HFFc6 (cell line): ENCODE results near the gene B3GLCT. TPM values are rescaled to one million over a fixed set of nuclear protein-coding genes. Genes with fewer than 3 reads are reported as not detected.

ENCODE experiments used
- DNase-seq: peaks from one replicate; pipeline ENCODE4 v3.0.0-alpha.2; 2018
- H3K27ac Mint-ChIP-seq: 2 replicates; pipeline ENCODE4 v1.8.0; 2020; ENCODE audit warnings: mild to moderate bottlenecking, mixed read lengths
- H3K27me3 Mint-ChIP-seq: 2 replicates; pipeline ENCODE4 v1.8.0; 2021; ENCODE audit warnings: mild to moderate bottlenecking, moderate library complexity, mixed read lengths; ENCODE audit not compliant: insufficient read depth
- H3K36me3 Mint-ChIP-seq: 2 replicates; pipeline ENCODE4 v1.8.0; 2021; ENCODE audit warnings: low read depth, mixed read lengths
- H3K4me1 Mint-ChIP-seq: 2 replicates; pipeline ENCODE4 v1.8.0; 2020; ENCODE audit warnings: low read depth, mixed read lengths
- H3K4me3 Mint-ChIP-seq: 2 replicates; pipeline ENCODE4 v1.8.0; 2020; ENCODE audit warnings: mild to moderate bottlenecking, moderate library complexity, mixed read lengths
- H3K9me3 Mint-ChIP-seq: 2 replicates; pipeline ENCODE4 v1.8.0; 2020; ENCODE audit warnings: mild to moderate bottlenecking, mixed read lengths
- CTCF ChIP-seq: fragments of 200-600 bp; sonication (generic); IDR thresholded peaks from 2 replicates; pipeline ENCODE4 v1.5.0; 2021; ENCODE audit warnings: antibody characterized with exemption, mild to moderate bottlenecking
- total RNA-seq, 6 experiments: library from RNA; stranded (reverse); fragmentation: NEBNext Ultra II Directional; extraction: Animal tissue kit (Norgen Biotek cat#: 25700); gene quantifications; 2 replicates in 1 of 6; 3 replicates in 5 of 6; pipeline ENCODE4 v1.2.3, GENCODE V29; 2021

Gene B3GLCT
- total RNA-seq, 6 experiments from 2014 or later, result 5.0 to 7.5 (median 6.9) TPM

- Mint-ChIP-seq H3K4me3 (no peak overlapping the region), H3K4me1 (no peaks in the 10 kb centered on the region), H3K36me3 (no peaks in the 10 kb centered on the region), H3K27ac (no peak overlapping the region), H3K9me3 (no peaks in the 10 kb centered on the region), H3K27me3 (no peaks in the 10 kb centered on the region; the same call in 1 of the 2 replicates)
- no peak for TF ChIP-seq CTCF
- no peak for DNase-seq
Observed at GRCh38 chr13:31261241-31261640, 61.5 kb downstream of the B3GLCT start.

- Mint-ChIP-seq H3K36me3 (no peaks in the 10 kb centered on the region), H3K27me3 (no peaks in the 10 kb centered on the region; the same call in 1 of the 2 replicates), H3K4me3 (no peak overlapping the region), H3K4me1 (no peaks in the 10 kb centered on the region), H3K9me3 (no peaks in the 10 kb centered on the region), H3K27ac (no peak overlapping the region)
- no peak for TF ChIP-seq CTCF
- no peak for DNase-seq
Observed at GRCh38 chr13:31263346-31263745, 63.6 kb downstream of the B3GLCT start.

- Mint-ChIP-seq H3K27ac (no peak overlapping the region), H3K4me3 (no peak overlapping the region), H3K9me3 (no peaks in the 10 kb centered on the region), H3K27me3 (no peaks in the 10 kb centered on the region; the same call in 1 of the 2 replicates), H3K4me1 (no peaks in the 10 kb centered on the region), H3K36me3 (0 out of 2 replicates have a peak, but pooled peaks cover 2% of the 10 kb centered on the region)
- DNase-seq, result no peak
- no peak for TF ChIP-seq CTCF
Observed at GRCh38 chr13:31264151-31264550, 64.4 kb downstream of the B3GLCT start.

- no peak for TF ChIP-seq CTCF
- H3K4me3 Mint-ChIP-seq, result no peak overlapping the region
- no peak overlapping the region for H3K27ac Mint-ChIP-seq
- H3K4me1 Mint-ChIP-seq, result no peaks in the 10 kb centered on the region
- no peaks in the 10 kb centered on the region for H3K9me3 Mint-ChIP-seq
- no peak for DNase-seq
- peaks cover 9% of the 10 kb centered on the region; the same call in 1 of the 2 replicates for H3K36me3 Mint-ChIP-seq
- no peaks in the 10 kb centered on the region; the same call in 1 of the 2 replicates for H3K27me3 Mint-ChIP-seq
Observed at GRCh38 chr13:31267126-31267784, 67.5 kb downstream of the B3GLCT start.

GRCh38 chr13:31274390-31274789 is 74.6 kb downstream of the B3GLCT start:
- peaks cover 18% of the 10 kb centered on the region for H3K36me3 Mint-ChIP-seq
- H3K27me3 Mint-ChIP-seq, result no peaks in the 10 kb centered on the region
- no peaks in the 10 kb centered on the region for H3K9me3 Mint-ChIP-seq
- no peak for DNase-seq
- no peak for TF ChIP-seq CTCF
- no peaks in the 10 kb centered on the region; the same call in 1 of the 2 replicates for H3K4me1 Mint-ChIP-seq
- no peak overlapping the region for H3K27ac Mint-ChIP-seq
- no peak overlapping the region for H3K4me3 Mint-ChIP-seq
